Upper lobe of left lung (tissue), 6 donors: ENCODE measurements around the gene KCNJ15. TPM values are rescaled to one million over a fixed set of nuclear protein-coding genes. Genes with fewer than 3 reads are reported as not detected.

ENCODE experiments used
- ATAC-seq, 2 donors: fragments of 200-7000 bp; cut with Tn5 transposase; one replicate each; pipeline ENCODE4 v1.9.1; 2022; ENCODE audit warnings: mild to moderate bottlenecking in 2 of 2, moderate library complexity in 2 of 2; ENCODE audit not compliant: low FRiP score in 2 of 2
- DNase-seq, 2 donors: peaks; one replicate each; pipeline ENCODE4 v3.0.0-alpha.2; 2019 to 2020
- H3K27ac ChIP-seq, 4 donors: fragments of 200-600 bp; sonication (generic); one replicate each; pipeline ENCODE4 v1.5.1; 2016 to 2019
- H3K27me3 ChIP-seq, 4 donors: fragments of 200-600 bp; sonication (generic); one replicate each; pipeline ENCODE4 v1.5.1; 2017 to 2019
- H3K36me3 ChIP-seq, 4 donors: fragments of 200-600 bp; sonication (generic); one replicate each; pipeline ENCODE4 v1.5.1; 2016 to 2019
- H3K4me1 ChIP-seq, 4 donors: fragments of 200-600 bp; sonication (generic); one replicate each; pipeline ENCODE4 v1.5.1; 2018 to 2019
- H3K4me3 ChIP-seq, 4 donors: fragments of 200-600 bp; sonication (generic); one replicate each; pipeline ENCODE4 v1.5.1; 2017 to 2019; ENCODE audit warnings: mild to moderate bottlenecking in 2 of 4, moderate library complexity in 1 of 4
- H3K9me3 ChIP-seq, 4 donors: fragments of 200-600 bp; sonication (generic); one replicate each; pipeline ENCODE4 v1.5.1; 2018 to 2019
- EP300 ChIP-seq, 4 donors: sonication (generic); formaldehyde crosslinking; IDR thresholded peaks; one replicate each; pipeline ENCODE4 v1.5.1; 2017; ENCODE audit warnings: antibody characterized with exemption in 4 of 4, control low read depth in 2 of 4
- POLR2A ChIP-seq, 4 donors: fragments of 450-650 bp; IDR thresholded peaks; one replicate each; pipeline ENCODE4 v1.5.1; 2016 to 2017; ENCODE audit warnings: antibody characterized with exemption in 4 of 4, mild to moderate bottlenecking in 2 of 4
- POLR2AphosphoS5 ChIP-seq, 2 donors: sonication (generic); formaldehyde crosslinking; IDR thresholded peaks; one replicate each; pipeline ENCODE4 v1.5.1; 2017; ENCODE audit warnings: antibody characterized with exemption in 2 of 2
- WGBS, 2 donors: methylation state at CpG; one replicate each; pipeline ENCODE4 v1.1.5; 2017 to 2018; 5-methylcytosine and 5-hydroxymethylcytosine counted together
- total RNA-seq, 6 donors: library from RNA; depleted of rRNA in 4 of 6; stranded (reverse); fragments of >200 nt in 4 of 6; gene quantifications; one replicate each; pipeline versions ENCODE4 v1.1.0 to v1.2.1, GENCODE V29; 2016 to 2021
- TF ChIP-seq, protein P1 (sequence below), 6 experiments: fragments of 450-650 bp in 4 of 6; fragments of 200-600 bp in 2 of 6; sonication (generic) in 2 of 6; IDR thresholded peaks; one replicate each; pipeline ENCODE4 v1.5.1; 2016 to 2019; ENCODE audit warnings: antibody characterized with exemption in 6 of 6
- donor health status: DM: no; HTN: no; CAD: no; lungs with moderate emphysema.
- donor health status: DM: no; HTN: yes; CAD: no; lungs with severe emphysema.

The KCNJ15 gene
- total RNA-seq, 6 donors from 2014 or later = 17.9 to 93.0 (median 48.6) TPM

DNA sequence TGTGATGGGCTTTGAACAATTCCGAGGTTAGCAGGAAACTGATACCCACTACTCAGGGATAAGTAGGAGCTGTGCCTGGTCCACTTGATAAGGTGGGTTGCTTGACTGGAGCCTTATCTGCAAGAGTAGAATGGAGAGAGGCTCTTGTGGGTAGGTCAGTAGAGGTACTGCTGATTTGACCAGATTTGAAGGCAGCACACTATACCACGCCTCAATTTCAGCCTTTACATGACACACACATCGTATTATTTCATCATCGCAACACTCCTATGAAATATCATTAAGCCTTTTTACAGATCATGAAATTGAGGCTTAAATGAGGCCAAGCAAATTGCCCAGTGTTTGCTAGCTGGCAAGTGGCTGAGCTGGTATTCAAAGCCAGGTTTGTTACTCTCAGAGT lies 69.6 kb downstream of the KCNJ15 start:
- ATAC-seq (no peak), DNase-seq (no peak)
- TF ChIP-seq POLR2AphosphoS5 (IDR thresholded peaks at IDR 0.05) (no peak), EP300 (IDR thresholded peaks at IDR 0.05) (no peak), POLR2A (IDR thresholded peaks at IDR 0.05) (no peak)
- TF ChIP-seq, protein P1, sequence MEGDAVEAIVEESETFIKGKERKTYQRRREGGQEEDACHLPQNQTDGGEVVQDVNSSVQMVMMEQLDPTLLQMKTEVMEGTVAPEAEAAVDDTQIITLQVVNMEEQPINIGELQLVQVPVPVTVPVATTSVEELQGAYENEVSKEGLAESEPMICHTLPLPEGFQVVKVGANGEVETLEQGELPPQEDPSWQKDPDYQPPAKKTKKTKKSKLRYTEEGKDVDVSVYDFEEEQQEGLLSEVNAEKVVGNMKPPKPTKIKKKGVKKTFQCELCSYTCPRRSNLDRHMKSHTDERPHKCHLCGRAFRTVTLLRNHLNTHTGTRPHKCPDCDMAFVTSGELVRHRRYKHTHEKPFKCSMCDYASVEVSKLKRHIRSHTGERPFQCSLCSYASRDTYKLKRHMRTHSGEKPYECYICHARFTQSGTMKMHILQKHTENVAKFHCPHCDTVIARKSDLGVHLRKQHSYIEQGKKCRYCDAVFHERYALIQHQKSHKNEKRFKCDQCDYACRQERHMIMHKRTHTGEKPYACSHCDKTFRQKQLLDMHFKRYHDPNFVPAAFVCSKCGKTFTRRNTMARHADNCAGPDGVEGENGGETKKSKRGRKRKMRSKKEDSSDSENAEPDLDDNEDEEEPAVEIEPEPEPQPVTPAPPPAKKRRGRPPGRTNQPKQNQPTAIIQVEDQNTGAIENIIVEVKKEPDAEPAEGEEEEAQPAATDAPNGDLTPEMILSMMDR (IDR thresholded peaks at IDR 0.05) = no peak
- H3K4me1 ChIP-seq = peaks cover 4 to 20% (median 12%) of the 10 kb centered on the region in 4 donors
- no peaks in the 10 kb centered on the region for H3K27me3 ChIP-seq
- H3K27ac ChIP-seq = peak overlapping the region in 1 of 4 donors; percentile 48
- no peak overlapping the region for H3K4me3 ChIP-seq
- H3K36me3 ChIP-seq = no peaks in the 10 kb centered on the region
- WGBS, 2 donors = 61 to 71% methylated on average over 4 of the region's 4 CpGs
- no peaks in the 10 kb centered on the region for H3K9me3 ChIP-seq

DNA sequence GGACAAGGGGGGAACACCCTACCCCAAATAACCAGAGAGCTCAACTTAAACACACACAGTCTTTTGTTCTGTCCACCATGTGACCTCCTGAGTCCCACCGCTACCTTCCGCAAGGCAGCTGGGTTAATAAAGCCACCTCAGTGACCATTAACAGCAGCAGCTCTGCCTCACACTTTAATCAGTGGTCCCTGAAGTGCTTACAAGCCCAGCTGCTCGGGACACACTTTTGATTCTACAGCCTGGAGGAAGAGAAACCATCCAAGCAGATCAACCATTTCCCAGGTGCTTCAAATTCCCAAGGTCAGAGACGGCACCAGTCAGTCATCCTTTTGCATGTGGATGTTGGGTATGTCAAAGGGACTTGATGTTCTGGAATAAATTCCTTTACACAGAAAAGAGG lies 70.1 kb downstream of the KCNJ15 start:
- H3K36me3 ChIP-seq = no peaks in the 10 kb centered on the region
- no peak for ATAC-seq
- no peaks in the 10 kb centered on the region for H3K9me3 ChIP-seq
- TF ChIP-seq, protein P1 (IDR thresholded peaks at IDR 0.05) = no peak
- TF ChIP-seq POLR2A (IDR thresholded peaks at IDR 0.05) (no peak), EP300 (IDR thresholded peaks at IDR 0.05) (no peak), POLR2AphosphoS5 (IDR thresholded peaks at IDR 0.05) (no peak)
- H3K4me3 ChIP-seq = no peak overlapping the region
- H3K4me1 ChIP-seq = peaks cover 4 to 20% (median 12%) of the 10 kb centered on the region in 4 donors
- no peaks in the 10 kb centered on the region for H3K27me3 ChIP-seq
- 69 to 76% methylated on average over 4 of the region's 4 CpGs for WGBS, 2 donors
- peak overlapping the region in 2 of 4 donors; percentile 30 to 48 for H3K27ac ChIP-seq
- no peak for DNase-seq

DNA sequence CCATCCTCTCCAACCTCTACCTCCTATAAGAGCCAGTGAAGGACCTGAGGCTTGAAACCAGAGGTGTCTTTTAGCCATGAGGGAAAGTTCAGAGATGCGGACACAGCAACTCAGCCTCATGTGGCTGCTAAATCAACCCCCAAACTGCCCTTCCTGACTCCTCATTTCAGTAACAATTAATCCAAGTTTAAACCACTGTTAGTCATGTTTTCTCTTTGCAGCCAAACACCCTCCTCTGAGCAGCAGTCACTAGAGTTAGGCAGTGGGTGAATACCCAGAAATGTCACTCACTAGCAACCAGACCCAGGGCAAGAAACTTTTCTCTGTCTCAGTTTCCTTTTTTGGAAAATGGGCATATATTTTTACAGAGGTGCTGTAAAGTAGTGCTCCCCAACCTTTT lies 71.2 kb downstream of the KCNJ15 start:
- ATAC-seq (no peak), DNase-seq (no peak)
- Histone ChIP-seq H3K36me3 (no peaks in the 10 kb centered on the region), H3K4me3 (no peak overlapping the region), H3K9me3 (no peaks in the 10 kb centered on the region), H3K27ac (no peak overlapping the region), H3K4me1 (peaks cover 4 to 20% (median 12%) of the 10 kb centered on the region in 4 donors), H3K27me3 (no peaks in the 10 kb centered on the region)
- WGBS, 2 donors = 89 to 93% methylated on average over 1 of the region's 1 CpG
- TF ChIP-seq POLR2A (IDR thresholded peaks at IDR 0.05) = no peak
- TF ChIP-seq POLR2AphosphoS5 (IDR thresholded peaks at IDR 0.05) = no peak
- TF ChIP-seq, protein P1 (IDR thresholded peaks at IDR 0.05) = no peak
- TF ChIP-seq EP300 (IDR thresholded peaks at IDR 0.05) = no peak

DNA sequence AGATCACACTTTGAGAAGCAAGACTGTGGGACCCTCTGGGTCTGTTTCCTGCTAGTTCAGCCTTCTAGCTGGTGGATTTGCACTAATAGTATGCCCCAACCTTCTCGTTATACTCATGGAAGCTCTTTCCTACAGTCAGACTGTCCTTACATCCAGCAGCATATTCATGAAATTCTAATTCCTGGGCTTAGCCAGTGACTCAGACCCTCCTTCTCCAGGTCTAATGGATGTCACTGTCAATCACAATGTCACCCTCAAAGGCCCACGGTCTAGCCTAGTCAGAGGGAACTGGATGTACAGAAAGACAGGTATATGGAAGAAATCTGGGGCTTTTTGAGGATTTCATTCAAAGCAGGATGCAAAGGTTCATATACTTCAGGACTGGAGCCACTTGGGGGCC lies 72.4 kb downstream of the KCNJ15 start:
- Histone ChIP-seq H3K4me3 (no peak overlapping the region), H3K36me3 (no peaks in the 10 kb centered on the region), H3K9me3 (no peaks in the 10 kb centered on the region), H3K4me1 (peaks cover 4 to 14% (median 11%) of the 10 kb centered on the region in 4 donors), H3K27me3 (no peaks in the 10 kb centered on the region), H3K27ac (no peak overlapping the region)
- ATAC-seq = no peak
- TF ChIP-seq POLR2A (IDR thresholded peaks at IDR 0.05) = no peak
- no peak for TF ChIP-seq POLR2AphosphoS5 (IDR thresholded peaks at IDR 0.05)
- TF ChIP-seq, protein P1 (IDR thresholded peaks at IDR 0.05) = no peak
- TF ChIP-seq EP300 (IDR thresholded peaks at IDR 0.05) = no peak
- WGBS, 2 donors = 78 to 89% methylated on average over 2 of the region's 2 CpGs
- DNase-seq = no peak

DNA sequence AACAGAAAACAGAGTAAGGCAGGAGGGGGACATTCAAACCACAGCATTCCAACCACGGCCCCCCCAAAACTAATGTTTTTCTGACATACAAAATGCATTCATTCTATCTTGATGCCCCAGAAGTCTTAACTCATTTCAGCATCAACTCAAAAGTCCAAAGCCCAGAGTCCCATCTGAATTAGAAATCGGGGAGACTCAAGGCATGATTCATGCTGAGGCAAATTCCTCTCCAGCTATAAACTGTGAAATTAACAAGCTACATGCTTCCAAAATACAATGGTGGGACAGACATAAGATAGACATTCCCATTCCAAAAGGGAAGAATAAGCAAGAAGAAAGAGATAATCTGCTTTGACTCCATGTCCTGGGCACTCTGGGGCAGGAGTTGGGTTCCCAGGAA lies 73.9 kb downstream of the KCNJ15 start:
- no peaks in the 10 kb centered on the region for H3K27me3 ChIP-seq
- no peaks in the 10 kb centered on the region for H3K36me3 ChIP-seq
- ATAC-seq = no peak
- WGBS, 2 donors = 94 to 96% methylated on average over 2 of the region's 2 CpGs
- no peak overlapping the region for H3K27ac ChIP-seq
- H3K4me1 ChIP-seq = peaks cover 4 to 14% (median 9%) of the 10 kb centered on the region in 4 donors
- TF ChIP-seq, protein P1 (IDR thresholded peaks at IDR 0.05) = no peak
- TF ChIP-seq POLR2AphosphoS5 (IDR thresholded peaks at IDR 0.05) (no peak), POLR2A (IDR thresholded peaks at IDR 0.05) (no peak), EP300 (IDR thresholded peaks at IDR 0.05) (no peak)
- no peak overlapping the region for H3K4me3 ChIP-seq
- DNase-seq = no peak
- no peaks in the 10 kb centered on the region for H3K9me3 ChIP-seq
